ENCODE data around the gene SIRT1. TPM values are rescaled to one million over a fixed set of nuclear protein-coding genes. Genes with fewer than 3 reads are reported as not detected.

Gene SIRT1
- polyA plus RNA-seq, 1 experiment = 16.9 TPM

- H3K9me3 ChIP-seq (ENCODE audit: control insufficient read depth, insufficient read depth, low read length) = no peaks in the 10 kb centered on the region
- no peak for DNase-seq (ENCODE audit: low read depth, low spot score)
- ChIA-PET CTCF (no interaction called here), POLR2A (no interaction called here)
- no peak overlapping the region for H3K27ac ChIP-seq (ENCODE audit: low read depth, low read length)
- H3K27me3 ChIP-seq (ENCODE audit: control insufficient read depth, insufficient read depth, low read length) = no peaks in the 10 kb centered on the region
- H3K4me3 ChIP-seq (ENCODE audit: low read depth, low read length) = no peak overlapping the region
- no peak for TF ChIP-seq CTCF (IDR thresholded peaks at IDR 0.05; ENCODE audit: low read depth, low read length)
These were observed 49.9 kb downstream of the SIRT1 start for GRCh38 chr10:67934336-67934735.

GRCh38 chr10:67935223-67935622, 50.8 kb downstream of the SIRT1 start:
- H3K27ac ChIP-seq (ENCODE audit: low read depth, low read length) = peak overlapping the region; percentile 11
- POLR2A ChIA-PET = interaction anchor here (0.7 kb wide), 1 partner anchor 846 kb away, joined by 3 read pairs; no protein-coding TSS in a partner anchor
- no peak for TF ChIP-seq CTCF (IDR thresholded peaks at IDR 0.05; ENCODE audit: low read depth, low read length)
- H3K4me3 ChIP-seq (ENCODE audit: low read depth, low read length) = no peak overlapping the region
- H3K9me3 ChIP-seq (ENCODE audit: control insufficient read depth, insufficient read depth, low read length) = no peaks in the 10 kb centered on the region
- H3K27me3 ChIP-seq (ENCODE audit: control insufficient read depth, insufficient read depth, low read length) = no peaks in the 10 kb centered on the region
- CTCF ChIA-PET = interaction anchor here (1.4 kb wide), 1 partner anchor 277 kb away, joined by 3 read pairs; no protein-coding TSS in a partner anchor
- no peak for DNase-seq (ENCODE audit: low read depth, low spot score)

- DNase-seq (ENCODE audit: low read depth, low spot score) = no peak
- no peak for TF ChIP-seq CTCF (IDR thresholded peaks at IDR 0.05; ENCODE audit: low read depth, low read length)
- no peaks in the 10 kb centered on the region for H3K9me3 ChIP-seq (ENCODE audit: control insufficient read depth, insufficient read depth, low read length)
- no peaks in the 10 kb centered on the region for H3K27me3 ChIP-seq (ENCODE audit: control insufficient read depth, insufficient read depth, low read length)
- POLR2A ChIA-PET = no interaction called here
- H3K27ac ChIP-seq (ENCODE audit: low read depth, low read length) = no peak overlapping the region
- CTCF ChIA-PET = interaction anchor here (0.7 to 1.4 kb wide), 2 partner anchors 61 to 276 kb away, joined by 3 read pairs; no protein-coding TSS in a partner anchor
- no peak overlapping the region for H3K4me3 ChIP-seq (ENCODE audit: low read depth, low read length)
These were observed 52.0 kb downstream of the SIRT1 start for GRCh38 chr10:67936416-67936815.

- TF ChIP-seq CTCF (IDR thresholded peaks at IDR 0.05; ENCODE audit: low read depth, low read length) = no peak
- ChIA-PET POLR2A (no interaction called here), CTCF (no interaction called here)
- Histone ChIP-seq H3K4me3 (ENCODE audit: low read depth, low read length) (no peak overlapping the region), H3K27ac (ENCODE audit: low read depth, low read length) (no peak overlapping the region), H3K9me3 (ENCODE audit: control insufficient read depth, insufficient read depth, low read length) (no peaks in the 10 kb centered on the region), H3K27me3 (ENCODE audit: control insufficient read depth, insufficient read depth, low read length) (no peaks in the 10 kb centered on the region)
- DNase-seq (ENCODE audit: low read depth, low spot score) = no peak
These were observed 59.5 kb downstream of the SIRT1 start for GRCh38 chr10:67943917-67944316.

- Histone ChIP-seq H3K27ac (ENCODE audit: low read depth, low read length) (no peak overlapping the region), H3K4me3 (ENCODE audit: low read depth, low read length) (no peak overlapping the region), H3K27me3 (ENCODE audit: control insufficient read depth, insufficient read depth, low read length) (no peaks in the 10 kb centered on the region), H3K9me3 (ENCODE audit: control insufficient read depth, insufficient read depth, low read length) (no peaks in the 10 kb centered on the region)
- TF ChIP-seq CTCF (IDR thresholded peaks at IDR 0.05; ENCODE audit: low read depth, low read length) = no peak
- POLR2A ChIA-PET = no interaction called here
- no peak for DNase-seq (ENCODE audit: low read depth, low spot score)
- CTCF ChIA-PET = no interaction called here
These were observed 71.2 kb downstream of the SIRT1 start for GRCh38 chr10:67955614-67956013.
